ENCODE measurements around the gene SMU1. TPM values are rescaled to one million over a fixed set of nuclear protein-coding genes. Genes with fewer than 3 reads are reported as not detected.

The SMU1 gene
- total and polyA plus RNA-seq, 2 of the 13 experiments (the other 11 are each of a cell fraction or from before 2014, with no cell fraction given) = 12.9 to 36.6 TPM

GRCh38 chr9:33007755-33008154 is 68.7 kb downstream of the SMU1 start:
- H3K4me1 ChIP-seq (ENCODE audit: insufficient read depth, low read length) = no peaks in the 10 kb centered on the region
- DNase-seq (ENCODE audit: low spot score) = no peak
- ChIA-PET POLR2A (interaction anchor here (1.1 kb wide), 1 partner anchor 17 kb away, joined by 5 read pairs; the partner anchor contains the start of gene DNAJA1), CTCF (ENCODE audit: low intra/inter-chr PET ratio, low total read pairs) (no interaction called here)
- no peak overlapping the region for H3K27ac ChIP-seq (ENCODE audit: extremely low read length, insufficient read depth, low read length)
- H3K9me3 ChIP-seq (ENCODE audit: low read length) = no peaks in the 10 kb centered on the region
- no peaks in the 10 kb centered on the region for H3K79me2 ChIP-seq (ENCODE audit: insufficient read depth, low read length)
- H3K4me3 ChIP-seq (replicated peaks in 1 of 3; ENCODE audit: insufficient read depth in 1 of 3, low read depth in 2 of 3, low read length in 3 of 3) = no peak overlapping the region
- H2AFZ ChIP-seq (ENCODE audit: low read length) = no peak overlapping the region
- intact Hi-C loops (cut with micrococcal nuclease; ENCODE audit: unreplicated experiment) = no loop called here
- H3K9ac ChIP-seq (ENCODE audit: insufficient read depth, low read depth, low read length) = no peak overlapping the region
- H4K20me1 ChIP-seq (ENCODE audit: insufficient read depth, low read length) = no peaks in the 10 kb centered on the region
- ATAC-seq = no peak
- BruUV-seq (replicated peaks) = no TSS peak
- WGBS (ENCODE audit: low lambda C conversion rate) = 79% methylated on average over 4 of the region's 4 CpGs
- H3K36me3 ChIP-seq (replicated peaks in 1 of 2; ENCODE audit: control insufficient read depth in 1 of 2, insufficient read depth in 2 of 2, low read length in 2 of 2) = no peaks in the 10 kb centered on the region
- H3K27me3 ChIP-seq (ENCODE audit: control insufficient read depth in 1 of 2, insufficient read depth in 2 of 2, low read length in 2 of 2) = no peaks in the 10 kb centered on the region
- FAIRE-seq = no peak
- in situ Hi-C loops (cut with HindIII; ENCODE audit: extremely low pct_ligation_motif_present, low pct_unique_long_range_greater_than_20kb) = no loop called here
- no peak for TF ChIP-seq ETV5 (CRISPR knock-in tag; IDR thresholded peaks at IDR 0.05; ENCODE audit: borderline replicate concordance)
- TF ChIP-seq, protein P1, sequence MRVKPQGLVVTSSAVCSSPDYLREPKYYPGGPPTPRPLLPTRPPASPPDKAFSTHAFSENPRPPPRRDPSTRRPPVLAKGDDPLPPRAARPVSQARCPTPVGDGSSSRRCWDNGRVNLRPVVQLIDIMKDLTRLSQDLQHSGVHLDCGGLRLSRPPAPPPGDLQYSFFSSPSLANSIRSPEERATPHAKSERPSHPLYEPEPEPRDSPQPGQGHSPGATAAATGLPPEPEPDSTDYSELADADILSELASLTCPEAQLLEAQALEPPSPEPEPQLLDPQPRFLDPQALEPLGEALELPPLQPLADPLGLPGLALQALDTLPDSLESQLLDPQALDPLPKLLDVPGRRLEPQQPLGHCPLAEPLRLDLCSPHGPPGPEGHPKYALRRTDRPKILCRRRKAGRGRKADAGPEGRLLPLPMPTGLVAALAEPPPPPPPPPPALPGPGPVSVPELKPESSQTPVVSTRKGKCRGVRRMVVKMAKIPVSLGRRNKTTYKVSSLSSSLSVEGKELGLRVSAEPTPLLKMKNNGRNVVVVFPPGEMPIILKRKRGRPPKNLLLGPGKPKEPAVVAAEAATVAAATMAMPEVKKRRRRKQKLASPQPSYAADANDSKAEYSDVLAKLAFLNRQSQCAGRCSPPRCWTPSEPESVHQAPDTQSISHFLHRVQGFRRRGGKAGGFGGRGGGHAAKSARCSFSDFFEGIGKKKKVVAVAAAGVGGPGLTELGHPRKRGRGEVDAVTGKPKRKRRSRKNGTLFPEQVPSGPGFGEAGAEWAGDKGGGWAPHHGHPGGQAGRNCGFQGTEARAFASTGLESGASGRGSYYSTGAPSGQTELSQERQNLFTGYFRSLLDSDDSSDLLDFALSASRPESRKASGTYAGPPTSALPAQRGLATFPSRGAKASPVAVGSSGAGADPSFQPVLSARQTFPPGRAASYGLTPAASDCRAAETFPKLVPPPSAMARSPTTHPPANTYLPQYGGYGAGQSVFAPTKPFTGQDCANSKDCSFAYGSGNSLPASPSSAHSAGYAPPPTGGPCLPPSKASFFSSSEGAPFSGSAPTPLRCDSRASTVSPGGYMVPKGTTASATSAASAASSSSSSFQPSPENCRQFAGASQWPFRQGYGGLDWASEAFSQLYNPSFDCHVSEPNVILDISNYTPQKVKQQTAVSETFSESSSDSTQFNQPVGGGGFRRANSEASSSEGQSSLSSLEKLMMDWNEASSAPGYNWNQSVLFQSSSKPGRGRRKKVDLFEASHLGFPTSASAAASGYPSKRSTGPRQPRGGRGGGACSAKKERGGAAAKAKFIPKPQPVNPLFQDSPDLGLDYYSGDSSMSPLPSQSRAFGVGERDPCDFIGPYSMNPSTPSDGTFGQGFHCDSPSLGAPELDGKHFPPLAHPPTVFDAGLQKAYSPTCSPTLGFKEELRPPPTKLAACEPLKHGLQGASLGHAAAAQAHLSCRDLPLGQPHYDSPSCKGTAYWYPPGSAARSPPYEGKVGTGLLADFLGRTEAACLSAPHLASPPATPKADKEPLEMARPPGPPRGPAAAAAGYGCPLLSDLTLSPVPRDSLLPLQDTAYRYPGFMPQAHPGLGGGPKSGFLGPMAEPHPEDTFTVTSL (CRISPR knock-in tag; IDR thresholded peaks at IDR 0.05; ENCODE audit: borderline replicate concordance) = no peak
- TF ChIP-seq TGIF2 (CRISPR knock-in tag; IDR thresholded peaks at IDR 0.05) = no peak
- no peak for TF ChIP-seq ZNF776 (CRISPR knock-in tag; IDR thresholded peaks at IDR 0.05)
- no peak for TF ChIP-seq ZMYM4 (CRISPR knock-in tag; IDR thresholded peaks at IDR 0.05)
- no peak for TF ChIP-seq ZNF614 (CRISPR knock-in tag; IDR thresholded peaks at IDR 0.05; ENCODE audit: borderline replicate concordance)
- H3K4me2 ChIP-seq (ENCODE audit: low read depth, low read length) = no peak overlapping the region
